ENCODE data around the gene APBA1. TPM values are rescaled to one million over a fixed set of nuclear protein-coding genes. Genes with fewer than 3 reads are reported as not detected.

Gene APBA1
- total RNA-seq, 1 donor from 2014 or later = 4.3 TPM

- Histone ChIP-seq H3K4me1 (no peaks in the 10 kb centered on the region), H3K9me3 (no peaks in the 10 kb centered on the region), H3K27ac (no peak overlapping the region), H3K36me3 (no peaks in the 10 kb centered on the region), H3K4me3 (no peak overlapping the region), H3K27me3 (ENCODE audit: low read depth) (no peaks in the 10 kb centered on the region)
- DNase-seq = no peak
- intact Hi-C loops (cut with DNase I) = no loop called here
- TF ChIP-seq CTCF (IDR thresholded peaks at IDR 0.05) = no peak
- no peak for ATAC-seq
Observed at GRCh38 chr9:69637193-69637816, 34.9 kb downstream of the APBA1 start.

GRCh38 chr9:69633716-69634115 lies 38.5 kb downstream of the APBA1 start:
- intact Hi-C loops (cut with DNase I) = no loop called here
- no peak for ATAC-seq
- Histone ChIP-seq H3K4me3 (no peak overlapping the region), H3K36me3 (no peaks in the 10 kb centered on the region), H3K27me3 (ENCODE audit: low read depth) (no peaks in the 10 kb centered on the region), H3K27ac (no peak overlapping the region), H3K9me3 (no peaks in the 10 kb centered on the region), H3K4me1 (no peaks in the 10 kb centered on the region)
- TF ChIP-seq CTCF (IDR thresholded peaks at IDR 0.05) = no peak
- DNase-seq = no peak

DNA sequence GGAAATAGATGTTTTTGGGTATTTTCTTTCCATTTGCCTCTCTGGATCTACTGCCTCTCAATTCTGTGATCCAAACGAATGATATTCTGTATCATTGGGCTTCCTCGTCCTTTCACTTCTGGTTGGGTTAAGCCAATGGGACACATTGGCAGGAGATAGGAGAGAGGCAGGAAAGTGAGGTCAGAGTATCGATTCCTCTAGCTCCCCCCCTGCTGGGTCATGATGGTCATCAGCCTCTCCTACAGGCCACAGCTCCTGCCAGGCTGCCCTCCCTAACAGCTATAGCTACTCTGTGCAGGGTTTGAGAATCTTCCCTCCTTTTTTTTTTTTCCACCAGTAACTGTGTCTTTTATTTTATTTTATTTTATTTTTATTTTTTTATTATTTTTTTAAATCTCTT lies 39.4 kb downstream of the APBA1 start:
- no peak for DNase-seq
- intact Hi-C loops (cut with DNase I) = no loop called here
- H3K27ac ChIP-seq = no peak overlapping the region
- no peaks in the 10 kb centered on the region for H3K27me3 ChIP-seq (ENCODE audit: low read depth)
- no peak overlapping the region for H3K4me3 ChIP-seq
- H3K9me3 ChIP-seq = no peaks in the 10 kb centered on the region
- ATAC-seq = no peak
- H3K4me1 ChIP-seq = no peaks in the 10 kb centered on the region
- no peak for TF ChIP-seq CTCF (IDR thresholded peaks at IDR 0.05)
- H3K36me3 ChIP-seq = no peaks in the 10 kb centered on the region

- Histone ChIP-seq H3K9me3 (no peaks in the 10 kb centered on the region), H3K4me3 (no peak overlapping the region), H3K27me3 (ENCODE audit: low read depth) (no peaks in the 10 kb centered on the region), H3K4me1 (no peaks in the 10 kb centered on the region), H3K36me3 (no peaks in the 10 kb centered on the region), H3K27ac (no peak overlapping the region)
- no peak for ATAC-seq
- no peak for DNase-seq
- no peak for TF ChIP-seq CTCF (IDR thresholded peaks at IDR 0.05)
- intact Hi-C loops (cut with DNase I) = no loop called here
Observed at GRCh38 chr9:69627281-69627680, 44.9 kb downstream of the APBA1 start.

- ATAC-seq = no peak
- DNase-seq = no peak
- Histone ChIP-seq H3K4me3 (no peak overlapping the region), H3K9me3 (no peaks in the 10 kb centered on the region), H3K27me3 (ENCODE audit: low read depth) (no peaks in the 10 kb centered on the region), H3K36me3 (no peaks in the 10 kb centered on the region), H3K27ac (no peak overlapping the region), H3K4me1 (no peaks in the 10 kb centered on the region)
- no peak for TF ChIP-seq CTCF (IDR thresholded peaks at IDR 0.05)
- intact Hi-C loops (cut with DNase I) = no loop called here
Observed at GRCh38 chr9:69623276-69623675, 48.9 kb downstream of the APBA1 start.
